PC-3 (cell line): ENCODE results near the gene PCCA.

ENCODE experiments used
- CTCF ChIP-seq: fragments of 300-600 bp; sonication (generic); conservative IDR thresholded peaks from 2 replicates; pipeline ENCODE4 v1.5.1; 2017; ENCODE audit warnings: antibody characterized with exemption, low read depth, mild to moderate bottlenecking, low read length
- EZH2 ChIP-seq: fragments of 300-600 bp; sonication (generic); IDR thresholded peaks from one replicate; pipeline ENCODE4 v1.6.1; 2017; ENCODE audit warnings: antibody characterized with exemption, mild to moderate bottlenecking, low read length; ENCODE audit not compliant: unreplicated experiment

GRCh38 chr13:100506600-100507422, 417.9 kb downstream of the PCCA start:
- no peak for TF ChIP-seq CTCF
- TF ChIP-seq EZH2, result no peak
